Lung (tissue), 12 donors: ENCODE measurements around the gene SMTNL2. TPM values are rescaled to one million over a fixed set of nuclear protein-coding genes. Genes with fewer than 3 reads are reported as not detected.

ENCODE experiments used
- ATAC-seq: fragments of 200-7000 bp; cut with Tn5 transposase; one replicate; pipeline ENCODE4 v1.9.1; 2020; ENCODE audit warnings: moderate number of reproducible peaks; ENCODE audit not compliant: insufficient read depth, low FRiP score
- DNase-seq, 3 donors: peaks; one replicate each; pipeline ENCODE4 v3.0.0-alpha.2; 2013 to 2017
- H3K27ac ChIP-seq, 2 donors: one replicate each; pipeline ENCODE4 v1.5.1; 2013; ENCODE audit warnings: mild to moderate bottlenecking in 2 of 2, moderate library complexity in 2 of 2, control low read depth in 1 of 2, inconsistent platforms in 1 of 2, low read depth in 1 of 2, low read length in 1 of 2
- H3K27me3 ChIP-seq, 3 donors: one replicate each; pipeline ENCODE4 v1.5.1; 2013; ENCODE audit warnings: low read length in 2 of 3; ENCODE audit not compliant: control insufficient read depth in 3 of 3, insufficient read depth in 3 of 3
- H3K36me3 ChIP-seq, 4 donors: one replicate each; pipeline ENCODE4 v1.5.1; 2013; ENCODE audit warnings: low read length in 4 of 4, mild to moderate bottlenecking in 1 of 4, moderate library complexity in 1 of 4; ENCODE audit not compliant: control insufficient read depth in 4 of 4, insufficient read depth in 4 of 4
- H3K4me1 ChIP-seq, 5 donors: one replicate each; pipeline ENCODE4 v1.5.1; 2013; ENCODE audit warnings: low read length in 5 of 5, mild to moderate bottlenecking in 2 of 5, moderate library complexity in 1 of 5; ENCODE audit not compliant: control insufficient read depth in 5 of 5, insufficient read depth in 5 of 5
- H3K4me3 ChIP-seq: one replicate; pipeline ENCODE4 v1.5.1; 2013; ENCODE audit warnings: mild to moderate bottlenecking, control low read depth, moderate library complexity
- H3K9ac ChIP-seq, 2 donors: one replicate each; pipeline ENCODE4 v1.5.1; 2013; ENCODE audit warnings: low read length in 2 of 2, control low read depth in 1 of 2; ENCODE audit not compliant: insufficient read depth in 1 of 2
- H3K9me3 ChIP-seq, 4 donors: one replicate each; pipeline ENCODE4 v1.5.1; 2013; ENCODE audit warnings: low read length in 3 of 4, mild to moderate bottlenecking in 1 of 4, moderate library complexity in 1 of 4; ENCODE audit not compliant: control insufficient read depth in 4 of 4, insufficient read depth in 3 of 4
- WGBS, 2 donors: extraction: QIAGEN DNeasy Blood & Tissue Kit; methylation state at CpG; one replicate each; pipeline ENCODE4 v1.1.7; 2013; 5-methylcytosine and 5-hydroxymethylcytosine counted together
- polyA plus RNA-seq, 2 donors: library from polyadenylated mRNA; stranded (reverse); fragments of 200-250 nt; gene quantifications; one replicate each; pipeline ENCODE4 v1.2.1, GENCODE V29; 2013
- total RNA-seq, 2 donors: library from RNA; depleted of rRNA in 1 of 2; stranded (reverse); fragments of >200 nt in 1 of 2; gene quantifications; one replicate each; pipeline ENCODE4 v1.2.1, GENCODE V29; 2014 to 2021
- TF ChIP-seq, protein P1 (sequence below): IDR thresholded peaks from 2 replicates; pipeline ENCODE4 v1.5.1; 2012; ENCODE audit warnings: mild to moderate bottlenecking; ENCODE audit errors: control extremely low read depth, extremely low read depth
- donor health status: control.
- donor health status: control.
- donor health status: Bipolar disorder and iron deficiency.
- donor health status: healthy.
- donor health status: DM: yes; HTN: yes; CAD: no.

Gene SMTNL2
- total and polyA plus RNA-seq, 4 donors, result 1.5 to 18.1 (median 6.9) TPM

DNA sequence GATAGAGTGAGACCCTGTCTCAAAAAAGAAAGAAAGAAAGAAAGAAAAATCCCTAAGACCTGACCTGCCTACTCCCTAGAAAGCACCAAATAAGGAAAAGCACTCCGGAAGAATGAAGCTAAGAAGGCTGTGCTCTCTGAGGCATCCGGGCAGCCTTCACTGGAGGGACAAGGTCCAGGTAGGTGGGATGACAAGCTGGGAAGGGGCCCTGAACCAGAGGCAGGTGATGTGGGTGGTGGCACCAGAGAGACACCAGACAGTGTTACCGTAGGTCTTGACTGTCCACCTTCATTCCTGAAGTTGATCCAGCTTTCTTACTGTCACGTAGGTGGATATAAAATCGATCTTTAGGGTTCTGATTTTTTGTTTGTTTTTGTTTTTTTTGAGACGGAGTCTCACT lies 26.3 kb downstream of the SMTNL2 start:
- H3K4me1 ChIP-seq, result peaks cover 0 to 31% (median 25%) of the 10 kb centered on the region in 5 donors
- 74 to 89% methylated on average over 6 of the region's 6 CpGs for WGBS, 2 donors
- H3K36me3 ChIP-seq, result no peaks in the 10 kb centered on the region
- peak overlapping the region in 1 of 2 donors; percentile 62 for H3K27ac ChIP-seq
- TF ChIP-seq, protein P1, sequence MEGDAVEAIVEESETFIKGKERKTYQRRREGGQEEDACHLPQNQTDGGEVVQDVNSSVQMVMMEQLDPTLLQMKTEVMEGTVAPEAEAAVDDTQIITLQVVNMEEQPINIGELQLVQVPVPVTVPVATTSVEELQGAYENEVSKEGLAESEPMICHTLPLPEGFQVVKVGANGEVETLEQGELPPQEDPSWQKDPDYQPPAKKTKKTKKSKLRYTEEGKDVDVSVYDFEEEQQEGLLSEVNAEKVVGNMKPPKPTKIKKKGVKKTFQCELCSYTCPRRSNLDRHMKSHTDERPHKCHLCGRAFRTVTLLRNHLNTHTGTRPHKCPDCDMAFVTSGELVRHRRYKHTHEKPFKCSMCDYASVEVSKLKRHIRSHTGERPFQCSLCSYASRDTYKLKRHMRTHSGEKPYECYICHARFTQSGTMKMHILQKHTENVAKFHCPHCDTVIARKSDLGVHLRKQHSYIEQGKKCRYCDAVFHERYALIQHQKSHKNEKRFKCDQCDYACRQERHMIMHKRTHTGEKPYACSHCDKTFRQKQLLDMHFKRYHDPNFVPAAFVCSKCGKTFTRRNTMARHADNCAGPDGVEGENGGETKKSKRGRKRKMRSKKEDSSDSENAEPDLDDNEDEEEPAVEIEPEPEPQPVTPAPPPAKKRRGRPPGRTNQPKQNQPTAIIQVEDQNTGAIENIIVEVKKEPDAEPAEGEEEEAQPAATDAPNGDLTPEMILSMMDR, result no peak
- DNase-seq (no peak), ATAC-seq (no peak)
- no peak overlapping the region for H3K9ac ChIP-seq
- no peaks in the 10 kb centered on the region for H3K9me3 ChIP-seq
- no peak overlapping the region for H3K4me3 ChIP-seq
- no peaks in the 10 kb centered on the region for H3K27me3 ChIP-seq

DNA sequence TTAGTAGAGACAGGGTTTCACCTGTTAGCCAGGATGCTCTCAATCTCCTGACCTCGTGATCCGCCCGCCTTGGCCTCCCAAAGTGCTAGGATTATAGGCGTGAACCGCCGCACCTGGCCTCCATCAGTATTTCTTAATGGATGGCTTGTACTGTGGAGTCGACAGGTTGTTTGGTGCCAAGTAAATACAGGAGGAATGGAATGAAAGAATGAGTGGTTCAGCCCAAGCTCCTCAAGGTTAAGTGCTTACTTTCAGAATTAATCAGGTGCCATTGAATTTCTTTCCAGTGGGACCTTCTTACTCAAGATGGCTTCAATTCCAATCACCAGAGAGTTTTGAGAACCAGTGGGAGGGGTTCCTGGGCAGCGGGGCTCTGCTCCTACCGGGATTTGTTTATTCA lies 32.1 kb downstream of the SMTNL2 start:
- Histone ChIP-seq H3K9me3 (no peaks in the 10 kb centered on the region), H3K27me3 (no peaks in the 10 kb centered on the region), H3K36me3 (no peaks in the 10 kb centered on the region), H3K4me3 (no peak overlapping the region), H3K4me1 (peaks cover 0 to 14% (median 3%) of the 10 kb centered on the region in 5 donors), H3K27ac (no peak overlapping the region), H3K9ac (no peak overlapping the region)
- 59 to 80% methylated on average over 9 of the region's 9 CpGs for WGBS, 2 donors
- DNase-seq, result peak in 1 of 3 donors; percentile 66
- ATAC-seq, result no peak
- TF ChIP-seq, protein P1, result no peak

DNA sequence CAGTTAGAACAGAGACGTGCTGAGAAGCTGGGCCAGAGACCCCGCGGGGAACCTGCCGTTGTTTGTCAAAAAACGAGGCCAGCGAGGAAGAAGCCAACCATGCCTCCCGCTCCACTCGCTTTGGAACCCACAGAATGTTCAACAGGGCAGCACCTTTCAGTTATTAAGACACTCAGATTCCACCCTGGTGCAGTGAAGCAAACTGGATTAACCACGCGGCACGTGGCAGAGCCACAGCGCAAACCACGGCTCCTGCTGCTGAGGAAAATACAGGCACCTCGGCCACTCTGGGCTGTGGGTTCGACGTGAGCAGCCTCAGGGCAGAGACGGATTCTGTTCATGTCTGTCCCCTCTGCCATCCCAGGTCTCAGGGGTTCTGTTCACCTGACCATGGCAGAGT lies 32.8 kb downstream of the SMTNL2 start:
- 84 to 89% methylated on average over 17 of the region's 17 CpGs for WGBS, 2 donors
- Histone ChIP-seq H3K9me3 (peaks cover 0 to 3% (median 0%) of the 10 kb centered on the region in 4 donors), H3K4me3 (no peak overlapping the region), H3K9ac (no peak overlapping the region), H3K27me3 (no peaks in the 10 kb centered on the region), H3K36me3 (no peaks in the 10 kb centered on the region), H3K27ac (no peak overlapping the region), H3K4me1 (peaks cover 0 to 14% (median 3%) of the 10 kb centered on the region in 5 donors)
- TF ChIP-seq, protein P1, result no peak
- ATAC-seq (no peak), DNase-seq (no peak)
